ENCODE measurements around the gene MEG3. TPM values are rescaled to one million over a fixed set of nuclear protein-coding genes. Genes with fewer than 3 reads are reported as not detected.
"Not testable (repeated sequence)": the region's sequence is repeated elsewhere in the genome, so short reads cannot be mapped to it uniquely, and the experiment has no call there.

Gene MEG3
- total and polyA plus RNA-seq, 2 of the 4 experiments (the other 2 are of a cell fraction): 31.5 to 556 TPM

DNA sequence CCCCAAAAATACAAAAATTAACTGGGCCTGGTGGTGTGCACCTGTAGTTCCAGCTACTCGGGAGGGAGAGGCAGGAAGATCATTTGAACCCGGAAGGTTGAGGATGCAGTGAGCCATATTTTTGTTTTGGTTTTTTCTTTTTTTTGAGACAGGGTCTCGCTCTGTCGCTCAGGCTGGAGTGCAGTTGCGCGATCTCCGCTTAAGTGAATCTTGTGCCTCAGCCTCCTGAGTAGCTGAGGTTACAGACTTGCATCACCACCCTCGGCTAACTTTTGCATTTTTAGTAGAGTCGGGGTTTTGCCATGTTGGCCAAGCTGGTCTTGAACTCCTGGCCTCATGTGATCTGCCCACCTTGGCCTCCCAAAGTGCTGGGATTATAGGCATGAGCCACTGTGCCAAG lies 24.5 kb upstream of the MEG3 start:
- H3K4me1 ChIP-seq (ENCODE audit: control insufficient read depth, insufficient read depth, low read length); H3K9me3 ChIP-seq (ENCODE audit: control insufficient read depth, insufficient read depth, low read length); H4K91ac ChIP-seq (ENCODE audit: insufficient read depth, low read depth, low read length); ATAC-seq (ENCODE audit: low read depth); H3K4me2 ChIP-seq (ENCODE audit: low read depth, low read length); H3K27ac ChIP-seq (ENCODE audit: insufficient read depth, low read length); H3K4me3 ChIP-seq (ENCODE audit: insufficient read depth, low read depth, low read length); H3K23ac ChIP-seq (ENCODE audit: low read depth, low read length); H3K36me3 ChIP-seq (ENCODE audit: control insufficient read depth, insufficient read depth, low read length); H2AFZ ChIP-seq (replicated peaks; ENCODE audit: low read length, poor library complexity); H3K9ac ChIP-seq (ENCODE audit: low read depth, low read length); H2AK5ac ChIP-seq (ENCODE audit: low read depth, low read length); H3K18ac ChIP-seq (ENCODE audit: low read depth, low read length); H2BK5ac ChIP-seq (ENCODE audit: low read depth, low read length, poor library complexity, severe bottlenecking); POLR2A ChIA-PET (ENCODE audit: unreplicated experiment); intact Hi-C loops (cut with micrococcal nuclease); dilution Hi-C loops (cut with HindIII; ENCODE audit: low sequenced_read_pairs, unreplicated experiment); H2BK120ac ChIP-seq (ENCODE audit: low read depth, low read length); in situ Hi-C loops (cut with MboI; ENCODE audit: low sequenced_read_pairs); H3K56ac ChIP-seq (ENCODE audit: extremely low read depth, insufficient read depth, low read length); H2BK20ac ChIP-seq (ENCODE audit: low read depth, low read length); H4K5ac ChIP-seq (ENCODE audit: low read depth, low read length); H4K20me1 ChIP-seq (ENCODE audit: insufficient read depth, low read length); H3K4ac ChIP-seq (ENCODE audit: low read depth, low read length); DNase-seq; H4K8ac ChIP-seq (ENCODE audit: low read depth in 2 of 2, low read length in 2 of 2); H3K79me1 ChIP-seq (ENCODE audit: low read depth in 1 of 2, low read length in 2 of 2); CTCF ChIA-PET; H3K14ac ChIP-seq (replicated peaks; ENCODE audit: low read depth, low read length); H3K9me1 ChIP-seq (ENCODE audit: insufficient read depth, low read length); H2AK9ac ChIP-seq (replicated peaks; ENCODE audit: low read depth, low read length, poor library complexity); BruUV-seq (replicated peaks); H2BK15ac ChIP-seq (ENCODE audit: low read depth, low read length): not testable (repeated sequence)
- peaks cover 43% of the 10 kb centered on the region for H3K27me3 ChIP-seq (ENCODE audit: control insufficient read depth, insufficient read depth, low read length)
- WGBS, 2 experiments (ENCODE audit: extremely low coverage in 2 of 2, insufficient read length in 1 of 2): 100% methylated on average over 1 of the region's 9 CpGs; no CpG with 5 or more reads in 1 of the 2 experiments
